Iris pigment epithelial cell (primary cell): ENCODE results near the gene PHACTR1.

ENCODE experiments used
- DNase-seq: peaks from one replicate; pipeline ENCODE4 v3.0.0-alpha.2; 2011; ENCODE audit warnings: low read depth

The PHACTR1 gene

DNA sequence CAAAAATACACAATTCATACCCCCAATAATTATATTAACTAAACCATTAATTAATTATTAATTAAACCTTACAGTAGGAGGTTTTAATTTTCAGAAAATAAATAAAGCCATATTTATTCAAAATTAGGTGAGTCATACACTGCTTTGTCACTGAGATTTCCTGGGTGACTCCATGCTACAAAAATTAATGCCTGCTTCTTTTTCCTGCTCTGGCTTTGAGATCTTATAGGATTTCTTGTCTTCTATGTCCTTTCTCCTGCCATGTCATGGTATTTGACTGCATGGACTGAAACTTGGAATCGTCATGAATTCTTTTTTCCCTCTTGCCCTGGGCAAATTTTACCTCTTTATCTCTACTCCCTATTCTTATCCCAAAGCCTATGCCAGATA is 133.2 kb downstream of the PHACTR1 start:
- peak; percentile 4 for DNase-seq

DNA sequence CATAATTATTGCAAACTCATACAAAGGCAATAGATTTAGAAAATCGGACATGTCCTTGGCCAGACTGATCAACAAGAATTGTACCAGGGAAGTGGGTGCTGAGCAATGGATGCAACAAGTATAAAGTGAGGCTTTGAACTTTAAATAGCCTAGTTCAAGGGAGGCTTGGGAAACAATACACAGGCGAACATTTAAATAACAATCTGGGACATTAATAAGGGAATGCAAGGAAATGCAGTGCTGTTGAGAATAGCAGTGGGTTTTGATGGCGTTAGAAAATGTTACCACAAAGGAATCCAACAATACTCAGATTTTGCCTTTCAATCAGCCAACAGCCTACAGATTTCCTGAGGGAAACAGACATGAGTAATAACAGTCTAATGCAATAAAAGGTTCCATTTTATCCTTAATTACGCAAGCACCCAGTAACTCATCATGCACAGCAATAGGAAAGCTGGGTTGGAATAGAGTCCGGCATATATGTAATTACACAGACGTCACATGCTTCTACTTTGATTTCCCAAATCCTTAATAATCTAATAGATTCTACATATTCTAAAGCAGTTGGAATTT is 134.6 kb downstream of the PHACTR1 start:
- no peak for DNase-seq

DNA sequence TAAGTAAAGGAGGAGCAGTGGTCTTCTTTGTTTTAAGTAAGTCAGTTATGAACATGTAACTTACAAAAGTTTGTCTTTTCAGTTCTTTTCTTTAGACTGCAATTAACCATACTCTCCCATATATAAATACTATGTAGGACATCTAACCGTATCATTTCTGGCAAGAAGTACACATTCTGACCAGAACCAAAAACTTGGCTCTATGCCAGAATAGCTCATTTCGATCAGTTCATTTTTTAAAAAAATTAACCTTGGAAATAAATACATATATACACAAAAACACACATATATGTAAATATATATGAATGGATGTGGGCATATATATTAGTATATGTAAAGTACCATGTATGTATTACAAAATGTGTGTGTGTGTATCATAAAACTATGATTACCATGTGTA is 145.0 kb downstream of the PHACTR1 start:
- DNase-seq: no peak

DNA sequence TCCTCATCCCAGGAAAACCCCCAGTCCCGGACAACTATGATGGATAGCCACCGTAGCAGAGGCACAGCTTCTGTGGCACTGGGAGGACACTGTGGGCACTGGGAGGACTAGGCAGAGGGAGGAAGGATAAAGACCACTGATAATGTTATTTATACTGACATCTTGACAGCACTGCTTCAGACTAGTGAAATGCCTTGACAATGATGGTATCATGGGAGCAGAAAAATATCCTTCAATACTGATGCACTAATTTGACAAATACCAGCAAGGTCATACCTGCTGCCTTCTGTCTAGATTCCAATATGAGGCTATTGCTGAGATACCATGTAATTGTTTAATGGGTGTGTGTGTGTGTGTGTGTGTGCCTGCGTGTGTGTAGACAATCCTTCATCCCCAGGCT is 148.6 kb downstream of the PHACTR1 start:
- no peak for DNase-seq

DNA sequence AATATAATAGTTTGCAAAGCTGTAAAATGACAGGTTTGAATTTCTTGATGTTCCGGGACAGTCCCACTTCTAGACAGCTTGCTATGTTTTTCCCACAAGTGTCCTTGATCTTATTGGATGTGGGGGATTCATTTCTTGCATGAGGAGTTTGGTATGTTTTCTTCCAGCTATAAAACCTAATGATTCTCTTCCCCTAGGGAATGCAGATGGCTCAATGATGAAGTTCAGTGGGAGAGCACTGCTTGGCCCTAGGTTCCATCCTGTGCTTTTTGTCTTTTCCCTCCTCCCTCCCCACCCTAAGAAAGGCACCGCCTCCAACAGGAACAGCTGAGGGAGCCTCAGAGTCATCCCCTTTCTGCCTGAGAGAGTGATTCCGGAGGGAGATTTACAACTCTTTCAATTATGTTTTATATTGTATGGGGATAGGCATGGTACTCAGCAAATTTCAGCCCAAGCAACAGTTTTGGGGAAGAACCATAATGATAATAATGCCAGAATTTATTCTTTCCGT is 149.2 kb downstream of the PHACTR1 start:
- DNase-seq: no peak

DNA sequence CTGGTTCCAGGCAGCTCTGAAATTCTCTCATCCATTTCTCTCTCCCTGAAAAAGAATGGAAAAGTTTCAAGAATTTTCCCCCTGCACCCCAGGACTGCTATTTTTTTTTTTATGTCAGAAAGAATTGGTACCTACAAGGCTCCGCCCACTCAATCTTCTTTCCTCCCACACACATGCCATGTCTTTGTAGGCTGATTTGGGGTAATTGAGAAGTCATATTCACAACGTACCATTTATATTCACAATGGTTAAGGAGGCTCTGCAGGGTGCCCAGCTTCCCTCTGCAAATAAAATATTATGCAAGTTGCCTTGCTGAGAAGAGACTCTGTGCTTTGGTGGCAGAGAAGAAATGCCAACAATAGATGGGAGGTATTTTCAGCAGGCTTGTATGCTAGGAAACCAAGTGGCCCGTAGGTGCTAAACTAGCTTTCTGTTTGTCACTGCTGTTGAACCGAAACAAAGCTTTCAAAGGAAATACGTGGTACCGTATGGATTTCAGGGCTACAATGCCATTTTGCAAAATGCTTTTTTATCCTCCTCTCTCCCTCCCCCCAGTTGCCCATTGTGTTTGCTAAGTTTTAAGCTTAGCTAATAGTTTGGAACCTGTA is 150.0 kb downstream of the PHACTR1 start:
- no peak for DNase-seq

DNA sequence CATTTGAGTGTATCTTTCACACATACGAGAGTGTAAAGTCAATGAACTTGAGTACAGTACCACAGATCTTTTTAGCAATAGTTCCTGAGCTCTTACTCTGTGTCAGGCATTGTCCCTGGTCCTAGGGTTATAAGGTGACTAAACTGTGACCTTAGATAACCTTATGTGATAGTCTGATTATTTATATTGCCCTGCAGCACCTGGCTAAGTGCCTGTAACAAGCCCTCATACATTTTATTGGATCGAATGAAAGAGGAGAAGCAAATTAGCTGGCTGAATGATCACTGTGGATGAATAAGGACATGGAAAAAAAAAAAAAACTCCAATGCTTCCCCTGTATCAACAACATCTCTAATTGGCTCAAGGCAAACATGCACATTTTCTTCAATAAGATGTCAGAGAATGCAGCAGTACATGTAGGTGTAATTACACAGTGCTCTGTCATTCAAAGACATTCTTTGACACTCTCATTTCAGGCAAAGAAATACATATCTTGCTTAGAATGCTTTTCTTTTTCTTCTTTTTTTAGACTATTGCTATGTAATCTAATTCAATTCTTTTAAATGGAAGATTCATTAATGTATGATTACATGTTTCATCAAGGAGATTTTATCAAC is 153.4 kb downstream of the PHACTR1 start:
- no peak for DNase-seq

DNA sequence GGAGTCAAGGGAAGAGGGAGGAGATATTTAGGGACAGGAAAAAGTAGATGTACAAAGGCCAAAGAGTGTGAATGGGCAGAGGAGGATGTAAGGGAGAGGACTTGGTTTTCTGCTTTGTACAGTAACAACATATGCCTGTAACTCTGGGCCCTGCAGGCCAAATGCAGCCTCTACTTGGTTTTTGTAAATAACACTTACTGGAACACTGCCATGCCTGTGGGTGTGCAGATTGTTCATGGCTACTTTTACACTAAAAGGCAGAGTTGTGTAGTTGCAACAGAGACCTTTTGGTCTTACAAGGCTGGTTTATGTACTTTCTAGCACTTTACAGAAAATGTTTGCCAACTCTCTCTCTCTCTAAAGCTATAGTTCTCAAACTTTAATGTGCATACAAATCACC is 157.1 kb downstream of the PHACTR1 start:
- DNase-seq: no peak

DNA sequence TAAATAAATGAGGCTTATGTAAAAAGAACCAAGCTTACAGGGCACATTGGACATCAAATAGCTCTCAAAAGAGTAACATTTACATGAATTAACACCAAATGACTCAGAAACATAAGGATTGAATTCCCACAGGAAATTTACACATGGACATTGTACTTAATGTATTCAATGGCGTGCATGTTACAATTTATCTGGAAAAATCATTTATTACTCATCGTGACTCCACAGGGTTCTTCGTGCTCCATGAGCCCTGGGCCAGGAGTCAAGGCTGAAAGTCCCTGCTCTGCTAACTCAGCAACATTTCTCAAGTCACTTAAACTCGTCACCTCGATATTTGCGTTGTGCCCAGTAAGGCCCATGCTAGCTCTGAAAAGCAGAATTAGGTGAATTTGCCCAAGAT is 158.5 kb downstream of the PHACTR1 start:
- no peak for DNase-seq

DNA sequence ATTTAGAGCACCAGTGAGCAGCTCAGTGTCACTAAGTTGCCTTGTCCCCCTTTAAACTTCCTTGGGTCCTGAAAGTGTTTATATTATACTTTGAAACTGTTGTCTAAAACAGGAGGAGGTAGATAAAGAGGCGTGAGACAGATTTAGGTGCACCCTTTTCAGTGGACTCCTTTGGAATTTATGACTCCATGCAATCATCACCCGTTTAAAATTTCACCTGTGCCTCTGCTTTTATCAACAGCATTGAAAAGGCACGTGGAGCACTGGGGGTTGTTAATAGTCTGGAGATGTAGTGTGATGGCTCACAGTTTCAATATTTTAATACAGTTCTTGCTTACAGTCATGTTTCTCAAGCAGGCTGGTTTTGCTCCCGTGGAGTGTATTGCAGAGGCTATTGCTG is 162.2 kb downstream of the PHACTR1 start:
- DNase-seq: no peak

DNA sequence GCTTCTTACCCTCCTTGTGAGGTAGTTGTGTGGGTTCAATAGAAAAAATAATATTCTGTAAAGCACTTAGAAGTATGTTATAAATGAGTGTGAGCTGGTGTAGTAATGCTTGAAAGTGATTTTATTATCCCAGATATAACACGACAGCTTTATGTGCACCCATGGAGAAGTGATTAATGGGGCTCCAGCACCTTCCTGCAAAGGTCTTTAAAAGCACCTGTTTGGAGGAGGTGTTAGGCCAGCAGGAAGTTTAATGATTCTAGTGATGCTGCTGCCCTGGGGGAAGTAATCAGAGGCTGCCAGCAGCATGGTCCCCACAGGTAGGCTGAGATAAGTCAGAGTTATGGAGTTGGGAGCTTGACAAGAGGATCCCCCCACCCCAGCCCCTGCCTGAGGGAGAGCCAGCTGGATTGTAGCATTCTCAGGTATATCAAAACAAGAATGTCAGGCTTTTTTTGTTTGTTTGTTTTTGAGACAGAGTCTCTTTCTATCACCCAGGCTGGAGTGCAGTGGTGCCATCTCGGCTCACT is 166.3 kb downstream of the PHACTR1 start:
- no peak for DNase-seq

DNA sequence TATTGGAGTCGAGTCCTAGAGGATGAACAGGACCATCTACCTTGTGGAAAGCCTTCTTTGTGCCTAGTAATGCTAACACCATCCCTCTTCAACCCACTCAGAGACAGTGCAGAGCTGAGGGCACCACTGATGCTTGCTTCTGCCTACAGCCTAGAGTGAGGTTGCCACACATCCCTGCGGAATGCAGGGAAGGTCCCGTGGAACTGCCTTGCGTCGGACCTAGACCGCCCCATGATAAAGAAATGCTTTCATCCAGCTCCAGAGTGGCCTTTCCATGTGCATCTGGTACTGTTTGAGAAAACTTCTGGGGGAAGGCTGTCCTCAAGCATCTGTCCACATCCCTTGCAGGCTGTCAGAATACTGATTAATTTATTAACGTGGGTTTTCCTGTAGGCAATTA is 168.4 kb downstream of the PHACTR1 start:
- no peak for DNase-seq

DNA sequence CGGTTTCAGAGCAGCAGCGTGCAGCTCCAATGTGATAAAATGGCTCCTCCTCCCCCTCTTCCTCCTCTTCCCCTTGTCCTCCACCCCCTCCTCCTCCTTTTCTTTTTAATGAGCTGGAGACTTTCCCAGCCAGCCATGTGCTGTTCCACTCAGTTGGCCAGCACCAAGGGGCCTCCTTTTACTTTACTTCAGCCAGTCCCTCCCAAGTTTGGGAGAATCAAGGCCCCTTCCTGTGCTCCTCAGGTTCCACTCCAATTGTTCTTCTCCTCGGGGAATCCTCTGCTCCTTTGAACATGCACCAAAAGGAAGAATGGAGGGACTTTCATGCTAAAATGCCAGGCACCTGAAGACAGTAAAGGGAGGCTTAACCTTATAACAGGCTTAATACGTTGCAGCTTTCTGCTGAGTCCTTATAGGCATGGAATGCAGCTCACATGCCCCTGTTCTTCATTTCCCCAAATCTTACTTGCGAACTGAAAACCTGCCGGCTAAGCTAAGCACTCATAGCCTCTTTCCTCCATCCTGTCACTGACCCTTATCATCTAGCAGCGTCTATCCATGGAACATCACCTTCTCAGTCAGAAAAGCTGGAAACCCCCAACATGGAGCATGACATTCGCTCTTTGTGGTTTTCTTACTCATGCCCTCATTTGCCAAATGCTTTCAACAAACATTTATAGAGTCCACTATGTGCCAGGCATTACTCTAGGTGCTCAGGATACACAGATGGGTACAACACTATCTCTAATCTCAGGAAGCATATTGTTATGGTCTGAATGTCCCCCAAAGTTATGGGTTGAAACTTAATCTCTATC is 170.6 kb downstream of the PHACTR1 start:
- peak; percentile 7 for DNase-seq

DNA sequence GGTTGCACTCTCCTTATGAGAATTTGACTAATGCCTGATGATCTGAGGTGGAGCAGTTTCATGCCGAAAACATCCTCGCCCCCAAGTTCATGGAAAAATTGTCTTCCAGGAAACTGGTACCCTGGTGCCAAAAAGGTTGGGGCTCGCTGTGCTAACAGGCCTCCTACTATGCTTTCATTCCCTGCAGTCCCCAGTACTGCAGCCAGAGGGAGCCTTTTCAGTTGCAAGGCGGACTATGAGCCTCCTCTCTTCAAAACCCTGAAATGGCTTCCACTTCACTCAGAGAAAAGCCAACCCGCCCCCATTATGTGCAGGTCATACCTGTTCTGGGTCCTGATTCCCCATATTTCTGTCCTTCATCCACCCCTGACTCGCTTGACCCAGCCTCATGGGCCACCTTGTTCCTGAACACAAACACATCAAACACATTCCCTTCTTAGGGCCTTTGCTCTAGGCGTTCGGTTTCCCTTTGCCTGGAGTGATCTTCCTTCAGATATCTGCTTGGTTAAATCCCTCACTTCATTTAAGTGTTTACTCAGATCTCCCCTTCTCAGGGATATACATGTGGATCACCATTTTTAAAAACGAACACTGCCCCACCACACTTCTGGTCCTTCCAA is 173.7 kb downstream of the PHACTR1 start:
- peak; percentile 9 for DNase-seq

DNA sequence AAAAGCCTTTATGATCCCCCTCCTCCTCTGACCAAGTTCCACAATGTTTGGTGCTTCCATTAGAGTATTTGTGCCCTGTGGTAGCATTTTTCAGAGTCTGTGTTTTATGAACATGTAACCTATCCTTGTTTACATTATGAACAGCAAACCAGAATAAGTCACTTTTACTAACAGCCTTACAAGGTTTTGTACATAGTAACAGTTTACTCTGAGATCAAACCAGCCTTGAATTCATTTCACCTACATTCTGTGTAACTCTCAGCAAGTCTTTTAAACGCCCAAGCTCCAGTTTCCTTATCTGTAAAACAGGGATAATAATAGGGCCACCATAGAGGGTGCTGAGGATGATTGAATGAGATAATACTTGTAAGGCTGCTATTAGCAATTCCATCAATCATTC is 175.0 kb downstream of the PHACTR1 start:
- no peak for DNase-seq

DNA sequence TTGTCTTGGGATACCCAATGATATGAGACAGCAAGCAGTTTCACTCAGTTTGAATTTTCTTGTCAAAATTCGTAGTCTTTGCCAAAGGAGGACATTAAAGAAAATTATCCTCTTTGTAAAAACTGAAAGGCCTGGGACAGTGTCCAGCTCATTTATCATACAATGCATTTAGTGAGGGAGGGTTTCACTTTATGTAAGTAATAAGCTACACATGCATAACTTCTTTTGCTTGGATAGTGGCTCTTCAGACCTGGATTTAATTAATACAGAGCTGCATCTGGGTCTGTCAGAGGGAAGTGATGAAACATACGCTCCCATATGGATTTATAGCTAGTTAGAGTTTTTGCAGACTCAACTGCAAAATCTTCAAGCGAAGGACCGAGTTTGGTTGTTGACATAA is 175.6 kb downstream of the PHACTR1 start:
- DNase-seq: no peak

DNA sequence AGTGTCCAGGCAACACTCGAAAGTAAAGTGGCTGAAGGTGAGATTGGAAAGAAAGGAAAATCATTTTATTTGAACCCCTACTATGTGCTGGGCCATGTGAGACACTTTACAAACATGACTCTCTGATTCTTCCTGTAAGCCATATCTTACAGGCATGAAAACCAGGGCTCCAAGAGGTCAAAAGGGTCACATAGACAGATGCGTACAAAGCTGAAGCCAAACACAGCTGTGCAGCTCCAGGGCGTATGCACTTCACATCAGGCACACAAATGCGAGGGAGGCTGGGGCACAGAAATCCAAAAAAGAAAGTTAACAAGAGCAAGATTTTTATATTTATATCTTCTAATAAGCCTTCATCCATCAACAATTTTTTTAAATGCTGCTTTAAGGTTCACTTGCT is 176.5 kb downstream of the PHACTR1 start:
- DNase-seq: no peak

DNA sequence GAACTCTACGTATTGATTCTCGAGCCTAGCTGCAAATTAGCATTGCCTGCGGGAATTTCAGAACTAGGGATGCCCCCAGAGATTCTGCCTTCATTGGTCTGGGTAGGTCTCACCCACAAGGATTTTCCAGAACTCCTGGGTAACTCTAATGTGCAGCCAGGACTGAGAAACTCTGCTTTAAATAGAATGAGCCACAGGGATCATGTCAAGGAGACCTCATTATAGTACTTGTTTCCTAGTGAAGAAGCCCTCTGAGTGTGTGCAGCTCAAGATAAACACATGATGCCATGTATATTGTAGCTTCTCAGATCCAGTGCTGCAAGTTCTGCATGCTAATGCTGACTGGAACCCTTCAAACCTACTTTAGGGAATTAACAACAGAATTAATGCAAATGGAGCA is 179.2 kb downstream of the PHACTR1 start:
- DNase-seq: no peak

DNA sequence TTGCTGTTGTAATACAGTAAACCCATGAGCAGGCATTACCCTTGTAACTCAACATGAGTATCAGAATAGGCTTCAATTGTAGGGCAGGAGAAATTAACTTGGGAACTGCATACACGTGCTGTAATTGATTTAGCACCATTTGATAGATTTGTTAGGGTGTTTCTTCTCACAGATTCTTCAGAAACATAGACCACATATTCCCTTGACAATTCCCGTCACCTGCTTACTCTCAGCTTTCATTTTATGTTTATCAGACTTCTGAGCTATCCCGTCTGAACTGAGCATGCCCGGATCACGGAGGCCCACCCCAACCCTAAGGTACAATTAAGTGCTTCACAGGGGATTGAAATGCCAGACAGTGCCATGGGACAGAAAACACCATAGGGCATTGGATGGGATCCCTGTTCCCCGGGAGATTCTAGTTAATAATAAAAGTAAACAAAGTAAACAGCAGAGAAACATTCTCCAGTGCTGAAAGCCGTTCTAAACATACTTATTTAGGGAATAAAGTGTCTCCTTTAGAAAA is 179.7 kb downstream of the PHACTR1 start:
- no peak for DNase-seq

DNA sequence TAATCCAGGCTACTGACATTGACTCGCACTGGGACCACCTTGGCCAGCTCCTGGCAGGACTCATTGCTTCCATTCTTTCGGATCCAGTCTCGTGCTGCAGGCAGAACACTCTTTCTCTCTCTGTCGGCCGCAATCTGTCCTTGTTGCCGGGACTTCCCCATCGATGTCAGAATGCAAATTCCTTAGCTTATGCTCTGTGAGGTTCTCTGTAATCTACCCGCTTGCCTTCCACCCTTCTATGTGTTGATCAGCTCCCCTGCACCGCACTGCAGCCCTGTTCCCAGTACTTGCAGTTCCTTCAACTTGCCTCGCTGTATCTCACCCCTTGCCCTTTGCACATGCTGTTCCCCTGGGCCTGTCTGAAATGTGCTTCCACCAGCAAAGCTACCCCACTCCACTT is 182.0 kb downstream of the PHACTR1 start:
- no peak for DNase-seq

DNA sequence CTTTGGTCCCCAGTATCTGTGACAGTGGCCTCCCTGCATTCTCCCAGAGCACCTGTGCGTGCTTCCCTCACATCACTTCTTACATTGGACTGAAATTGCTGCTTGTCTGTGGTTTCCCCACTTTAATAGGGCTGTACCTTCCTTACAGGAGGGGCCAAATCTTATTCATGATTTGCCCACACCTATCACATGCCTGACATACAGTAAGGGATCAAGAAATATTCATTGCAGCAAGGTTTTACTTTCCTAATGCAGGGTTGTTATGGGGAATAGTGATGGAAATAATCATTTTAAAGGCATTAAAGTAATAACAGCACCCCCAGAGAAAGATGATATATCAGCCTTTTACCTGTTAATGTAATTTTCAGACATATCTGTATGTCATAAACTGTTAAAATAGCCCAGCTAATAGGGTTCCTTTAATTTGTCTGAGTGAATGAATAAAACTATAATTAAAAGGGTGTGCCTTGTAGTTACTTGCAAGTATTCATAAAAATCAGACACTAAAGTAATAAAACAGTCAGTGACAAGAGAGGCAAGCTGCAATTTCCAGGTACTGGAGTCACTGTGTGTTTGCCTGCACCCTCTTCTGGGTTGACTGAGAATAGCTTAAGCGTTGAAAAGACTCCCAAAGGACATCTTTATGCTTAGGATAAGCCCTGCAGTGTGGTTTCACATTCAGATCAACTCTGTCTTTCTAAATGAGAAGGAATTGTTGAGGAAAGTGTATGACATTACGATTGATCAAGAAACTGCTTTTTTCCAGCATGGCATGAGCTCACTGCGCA is 182.7 kb downstream of the PHACTR1 start:
- DNase-seq: no peak
